GM21515 (cell line): ENCODE results near the gene CEP170B.
"Not testable (repeated sequence)": the region's sequence is repeated elsewhere in the genome, so short reads cannot be mapped to it uniquely, and the experiment has no call there.

Experiments used
- ATAC-seq: cut with Tn5 transposase; IDR thresholded peaks from one replicate; pipeline ENCODE4 v1.9.1; 2021; ENCODE audit not compliant: unreplicated experiment

The CEP170B gene

DNA sequence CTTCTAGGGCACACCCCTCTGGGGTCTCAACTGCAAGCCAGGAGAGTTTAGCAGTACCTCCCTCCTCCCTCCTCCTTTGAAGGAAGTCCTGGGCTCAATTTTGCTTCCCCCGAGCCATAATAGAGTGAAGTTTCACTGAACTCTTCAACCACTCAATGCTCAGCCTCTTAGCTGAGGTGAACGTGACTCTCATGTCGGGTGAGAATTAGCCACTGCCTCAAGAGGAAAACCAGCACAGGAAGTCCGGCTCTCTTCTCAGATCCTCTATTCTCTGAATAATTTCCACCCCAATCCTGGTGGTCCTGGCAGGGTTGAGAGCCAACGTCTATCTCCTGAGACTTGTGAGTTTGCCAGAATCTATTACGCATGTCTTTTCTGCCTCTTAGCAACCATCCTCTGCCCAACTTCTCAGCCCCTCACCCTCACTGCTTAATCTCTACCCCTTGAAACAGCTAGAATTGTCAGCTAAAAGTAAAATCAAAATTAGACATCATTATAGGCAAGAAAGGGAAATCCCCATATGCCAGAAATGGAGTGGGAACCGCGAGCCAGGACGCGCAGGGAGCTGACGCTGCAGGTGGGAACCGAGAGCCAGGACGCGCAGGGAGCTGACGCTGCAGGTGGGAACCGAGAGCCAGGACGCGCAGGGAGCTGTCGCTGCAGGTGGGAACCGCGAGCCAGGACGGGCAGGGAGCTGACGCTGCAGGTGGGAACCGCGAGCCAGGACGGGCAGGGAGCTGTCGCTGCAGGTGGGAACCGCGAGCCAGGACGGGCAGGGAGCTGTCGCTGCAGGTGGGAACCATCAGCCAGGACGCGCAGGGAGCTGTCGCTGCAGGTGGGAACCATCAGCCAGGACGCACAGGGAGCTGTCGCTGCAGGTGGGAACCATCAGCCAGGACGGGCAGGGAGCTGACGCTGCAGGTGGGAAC, 39.8 kb downstream of the CEP170B start:
- ATAC-seq: not testable (repeated sequence)

DNA sequence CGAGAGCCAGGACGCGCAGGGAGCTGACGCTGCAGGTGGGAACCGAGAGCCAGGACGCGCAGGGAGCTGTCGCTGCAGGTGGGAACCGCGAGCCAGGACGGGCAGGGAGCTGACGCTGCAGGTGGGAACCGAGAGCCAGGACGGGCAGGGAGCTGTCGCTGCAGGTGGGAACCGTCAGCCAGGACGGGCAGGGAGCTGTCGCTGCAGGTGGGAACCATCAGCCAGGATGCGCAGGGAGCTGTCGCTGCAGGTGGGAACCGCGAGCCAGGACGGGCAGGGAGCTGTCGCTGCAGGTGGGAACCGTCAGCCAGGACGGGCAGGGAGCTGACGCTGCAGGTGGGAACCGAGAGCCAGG, 40.5 kb downstream of the CEP170B start:
- not testable (repeated sequence) for ATAC-seq

DNA sequence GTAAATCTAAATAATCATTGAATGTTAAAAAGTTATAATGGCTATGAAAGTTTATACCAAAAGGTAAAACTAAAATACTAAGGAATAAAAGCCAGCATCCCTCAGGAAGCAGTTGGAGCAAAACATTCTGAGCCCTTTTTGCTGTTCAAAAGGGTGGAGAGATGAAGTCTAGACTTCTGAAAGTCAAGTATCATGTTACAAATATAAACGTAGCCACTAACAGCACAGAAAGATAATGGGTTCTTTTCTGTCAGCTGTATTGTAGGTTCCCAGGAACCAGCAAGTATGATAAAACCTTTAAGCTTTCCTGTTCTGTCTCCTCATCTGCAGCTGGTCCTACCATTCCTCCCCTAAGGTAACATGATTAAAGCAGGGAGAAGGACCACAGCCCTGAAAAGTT, 43.2 kb downstream of the CEP170B start:
- no peak for ATAC-seq

DNA sequence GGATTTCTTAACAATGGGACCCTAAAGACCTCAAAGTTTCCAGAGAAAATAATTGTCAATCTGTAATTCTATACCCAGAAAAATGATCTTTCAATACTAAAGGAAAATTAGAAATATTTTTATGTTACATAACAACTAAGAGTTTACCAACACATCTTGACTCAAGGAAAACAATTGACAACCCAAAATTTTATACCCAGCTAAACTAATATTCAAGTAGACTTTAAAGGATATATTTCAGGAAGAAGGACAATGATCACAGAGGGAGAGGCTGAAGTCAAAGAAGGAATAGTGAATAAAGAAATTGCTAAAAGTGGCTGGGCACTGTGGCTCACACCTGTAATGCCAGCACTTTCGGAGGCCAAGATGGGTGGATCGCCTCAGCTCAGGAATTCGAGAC, 47.0 kb downstream of the CEP170B start:
- ATAC-seq: no peak

DNA sequence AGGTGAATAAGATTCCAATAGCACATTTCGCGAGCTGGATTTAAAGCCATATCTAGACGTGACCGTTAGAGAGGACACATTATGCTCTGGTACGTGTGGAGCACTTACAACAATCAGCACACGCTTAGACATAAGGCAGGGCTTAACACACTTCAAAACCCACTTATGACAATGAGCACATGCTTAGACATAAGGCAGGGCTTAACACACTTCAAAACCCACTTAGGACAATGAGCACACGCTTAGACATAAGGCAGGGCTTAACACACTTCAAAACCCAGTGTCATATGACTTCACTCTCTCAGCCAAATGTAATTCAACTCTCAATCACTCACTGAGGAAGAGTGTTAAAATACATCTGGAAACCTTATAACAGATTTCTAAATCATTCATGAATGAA, 48.4 kb downstream of the CEP170B start:
- ATAC-seq: no peak

DNA sequence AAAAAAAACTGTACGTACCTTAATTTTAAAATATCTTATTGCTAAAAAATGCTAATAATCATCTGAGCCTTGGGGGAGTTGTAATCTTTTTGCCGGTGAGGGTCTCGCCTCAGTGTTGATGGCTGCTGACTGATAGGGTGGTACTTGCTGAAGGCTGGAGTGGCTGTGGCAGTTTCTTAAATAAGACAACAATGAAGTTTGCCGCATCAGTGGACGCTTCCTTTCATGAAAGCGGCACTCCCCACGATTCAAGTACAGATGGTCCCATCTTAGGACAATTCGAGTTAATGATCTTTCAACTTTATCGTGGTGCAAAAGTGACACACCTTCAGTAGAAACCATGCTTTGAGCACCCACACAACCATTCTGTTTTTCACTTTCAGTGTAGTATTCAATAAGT, 52.0 kb downstream of the CEP170B start:
- ATAC-seq: no peak

DNA sequence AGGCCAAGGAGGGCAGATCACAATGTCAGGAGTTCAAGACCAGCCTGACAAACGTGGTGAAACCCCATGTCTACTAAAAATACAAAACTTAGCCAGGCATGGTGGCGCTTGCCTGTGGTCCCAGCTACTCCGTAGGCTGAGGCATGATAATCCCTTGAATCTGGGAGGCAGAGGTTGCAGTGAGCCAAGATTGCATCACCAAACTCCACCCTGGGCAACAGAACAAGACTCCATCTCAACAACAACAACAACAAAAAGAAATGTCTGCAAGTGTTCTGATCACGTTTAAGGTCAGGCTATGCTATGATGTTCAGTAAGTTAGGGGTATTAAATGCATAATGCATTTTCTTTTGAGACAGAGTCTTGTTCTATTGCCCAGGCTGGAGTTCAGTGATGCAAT, 52.9 kb downstream of the CEP170B start:
- no peak for ATAC-seq

DNA sequence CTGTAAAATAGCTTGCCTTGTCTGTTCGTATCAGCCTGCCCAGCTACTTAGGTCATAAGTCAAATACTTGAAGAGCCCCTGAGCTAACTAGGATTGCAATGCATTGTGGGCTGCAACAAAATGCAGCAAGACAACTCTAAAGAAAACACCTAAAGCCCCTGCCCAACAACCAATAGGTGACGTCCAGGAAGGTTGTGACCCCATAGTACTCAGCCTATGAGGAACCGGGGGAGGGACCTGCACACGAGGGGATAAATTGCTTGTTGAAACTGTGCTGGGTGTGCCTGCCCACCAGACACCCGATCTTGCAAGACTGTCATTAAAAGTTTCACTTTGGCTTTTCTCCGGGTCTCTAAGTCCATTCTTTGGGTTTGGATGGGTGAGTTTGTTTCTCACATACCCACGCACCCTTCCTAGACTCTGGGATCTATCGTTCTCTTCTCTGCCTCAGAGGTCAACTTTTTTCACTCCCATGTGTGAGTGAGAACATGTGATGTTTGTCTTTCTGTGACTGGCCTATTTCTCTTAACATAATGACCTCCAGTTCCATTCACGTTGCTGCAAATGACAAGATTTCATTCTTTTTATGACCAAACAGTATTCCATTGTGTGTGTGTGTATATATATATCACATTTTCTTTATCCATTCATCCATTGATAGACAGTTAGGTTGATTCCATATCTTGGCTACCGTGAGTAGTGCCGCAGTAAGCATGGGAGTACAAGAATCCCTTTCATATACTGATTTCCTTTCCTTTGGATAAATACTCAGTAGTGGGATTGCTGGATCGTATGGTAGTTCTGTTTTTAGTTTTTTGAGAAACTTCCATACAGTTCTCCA, 54.3 kb downstream of the CEP170B start:
- not testable (repeated sequence) for ATAC-seq

DNA sequence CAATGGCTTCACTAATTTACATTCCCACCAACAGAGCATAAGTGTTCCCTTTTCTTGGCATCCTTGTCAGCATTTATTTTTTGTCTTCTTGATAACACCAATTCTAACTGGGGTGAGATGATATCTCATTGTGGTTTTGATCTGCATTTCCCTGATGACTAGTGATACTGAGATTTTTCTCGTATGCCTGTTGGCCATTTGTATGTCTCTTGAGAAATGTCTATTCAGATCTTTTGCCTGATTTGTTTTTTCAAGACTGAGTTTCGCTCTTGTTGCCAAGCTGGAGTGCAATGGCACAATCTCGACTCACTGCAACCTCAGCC, 54.9 kb downstream of the CEP170B start:
- no peak for ATAC-seq

DNA sequence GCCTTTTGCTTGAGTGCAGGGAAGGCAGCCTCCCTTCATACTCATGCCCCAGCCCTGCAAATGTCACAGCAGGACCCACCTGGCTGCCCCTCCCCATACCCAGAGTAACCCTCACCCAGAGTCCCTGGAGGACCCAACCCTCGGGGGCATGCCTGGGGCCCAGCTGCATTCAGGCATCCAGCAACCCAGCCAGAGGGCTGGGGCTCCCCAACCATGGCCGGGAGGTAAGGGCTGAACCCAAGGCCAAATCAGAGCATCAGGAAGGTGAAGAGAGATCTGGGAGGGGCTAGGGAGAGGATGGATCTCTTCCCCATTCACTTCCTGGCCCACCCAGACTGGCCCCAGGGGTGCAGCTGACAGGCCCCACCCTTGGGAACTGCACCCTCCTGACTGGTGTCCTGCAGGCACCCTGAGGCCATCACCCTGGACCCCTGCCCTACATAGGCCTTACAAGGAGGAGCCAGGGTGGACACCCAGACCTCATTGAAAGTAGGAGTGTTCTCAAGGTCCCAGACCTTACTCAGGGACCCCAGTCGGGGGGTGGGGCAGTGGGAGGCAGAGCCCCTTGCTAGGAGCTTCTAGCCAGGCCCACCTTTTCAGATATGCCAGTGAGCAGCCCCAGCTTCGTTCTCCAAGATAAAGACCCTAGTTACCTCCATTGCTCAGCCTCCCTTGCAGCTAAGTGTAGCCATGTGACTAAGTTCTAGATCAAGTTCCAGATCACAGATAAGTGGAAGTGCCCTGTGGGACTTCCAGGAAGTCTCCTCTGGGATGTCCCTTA, 58.8 kb downstream of the CEP170B start:
- ATAC-seq: no peak

DNA sequence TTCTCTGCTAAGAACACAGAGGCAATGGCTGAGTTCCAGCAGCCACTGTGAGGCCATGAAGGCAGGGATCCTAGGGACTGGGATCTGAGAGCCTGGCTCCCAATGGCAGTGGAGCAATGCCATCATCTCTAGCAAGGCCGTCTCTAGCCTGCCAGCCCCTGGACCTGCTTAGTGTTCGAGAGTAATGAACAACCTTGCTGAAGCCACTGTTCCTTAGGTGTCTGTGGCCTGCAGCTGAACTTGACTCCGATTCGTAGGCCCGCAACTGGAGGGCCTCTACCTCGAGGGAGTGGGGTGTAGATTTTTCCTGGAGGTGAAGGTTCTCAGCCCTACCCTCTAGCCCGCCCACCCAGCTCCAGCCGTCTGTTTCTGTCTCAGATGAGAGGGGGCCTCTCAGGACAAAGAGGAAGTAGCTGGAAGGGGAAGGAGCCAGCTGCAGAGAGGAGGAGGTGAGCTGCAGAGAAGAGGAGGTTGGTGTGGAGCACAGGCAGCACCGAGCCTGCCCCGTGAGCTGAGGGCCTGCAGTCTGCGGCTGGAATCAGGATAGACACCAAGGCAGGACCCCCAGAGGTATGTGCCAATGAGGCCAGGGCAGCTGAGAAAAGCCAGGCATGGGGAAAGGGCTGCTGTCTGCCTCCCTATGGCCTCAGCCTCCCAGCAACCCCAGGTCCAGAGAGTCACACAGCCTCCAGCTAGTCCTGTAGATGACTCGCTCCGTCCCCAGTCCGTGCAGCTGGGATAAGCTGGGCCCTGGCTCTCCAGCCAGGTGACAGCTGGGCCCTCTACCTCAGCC, 59.5 kb downstream of the CEP170B start, which contains the start of gene PLD4:
Gene PLD4 (plus strand): TSS at position 459 of the 793 bp plus-strand sequence. CDS start 2,262 bp downstream, outside the sequence.
- ATAC-seq: no peak

DNA sequence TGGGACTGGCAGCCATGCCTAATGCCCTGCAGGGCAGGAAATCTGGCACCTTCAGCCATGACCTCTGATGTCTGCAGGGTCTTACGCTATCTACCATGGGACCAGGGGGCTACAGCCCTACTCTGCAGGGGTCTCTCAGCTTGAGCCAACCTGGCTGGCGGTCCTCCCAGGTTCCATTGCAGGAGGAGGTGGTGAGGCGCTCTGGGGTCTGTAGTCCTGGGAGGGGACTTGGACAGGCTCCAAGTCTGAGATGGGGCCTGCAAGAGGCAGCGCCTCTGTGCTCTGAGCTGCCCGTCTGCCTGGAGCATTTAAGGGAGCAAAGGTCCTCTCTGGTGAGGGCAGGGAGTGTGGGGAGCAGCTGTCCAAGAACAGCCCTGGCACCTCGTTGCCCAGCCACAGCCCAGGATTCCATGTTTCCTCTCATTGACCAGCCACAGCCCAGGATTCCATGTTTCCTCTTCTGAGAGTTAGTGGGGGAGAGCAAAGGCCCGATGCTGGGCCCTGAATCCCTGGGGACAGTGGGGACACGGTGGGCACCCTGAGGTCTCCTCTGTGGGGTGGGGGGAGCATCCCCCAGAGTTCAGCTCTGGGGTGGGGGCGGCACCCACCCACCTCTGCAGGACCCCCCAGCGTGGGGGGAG, 60.3 kb downstream of the CEP170B start:
- no peak for ATAC-seq

DNA sequence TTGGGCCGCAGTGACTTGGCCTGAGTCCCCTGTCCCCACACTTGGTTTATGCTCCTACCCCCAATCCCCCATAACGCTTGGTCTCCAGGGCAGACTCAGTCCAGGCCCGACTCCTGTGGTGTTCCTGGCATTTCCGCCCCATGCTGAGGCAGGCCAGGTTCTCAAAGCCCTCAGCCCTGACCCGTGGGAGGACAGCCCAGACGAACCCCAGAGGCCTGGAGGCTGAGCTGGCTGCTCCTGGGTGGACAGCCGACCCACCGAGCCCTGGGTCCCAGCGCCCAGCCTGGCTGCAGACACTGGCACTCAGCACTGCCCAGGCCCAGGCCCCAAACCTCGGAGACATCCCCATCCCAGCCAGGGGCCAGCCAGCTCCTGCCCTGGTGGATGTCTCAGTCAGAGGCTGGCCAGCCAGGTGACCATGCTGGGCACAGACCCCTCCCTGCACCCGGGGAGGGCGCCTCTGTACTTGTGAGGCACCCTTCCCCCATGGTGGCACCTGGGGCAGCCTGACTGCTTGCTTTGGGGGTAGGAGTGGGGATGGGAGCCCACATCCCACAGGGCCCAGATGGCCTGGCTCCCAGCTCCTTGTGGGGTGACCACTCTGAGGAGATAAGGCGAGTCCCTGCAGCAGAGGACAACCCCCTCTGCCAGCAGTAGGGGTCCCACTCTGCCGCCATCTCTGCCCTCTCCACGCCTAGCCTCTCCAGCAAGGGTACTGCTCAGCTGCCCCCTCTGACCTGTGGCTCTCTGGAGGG, 61.0 kb downstream of the CEP170B start:
- no peak for ATAC-seq

DNA sequence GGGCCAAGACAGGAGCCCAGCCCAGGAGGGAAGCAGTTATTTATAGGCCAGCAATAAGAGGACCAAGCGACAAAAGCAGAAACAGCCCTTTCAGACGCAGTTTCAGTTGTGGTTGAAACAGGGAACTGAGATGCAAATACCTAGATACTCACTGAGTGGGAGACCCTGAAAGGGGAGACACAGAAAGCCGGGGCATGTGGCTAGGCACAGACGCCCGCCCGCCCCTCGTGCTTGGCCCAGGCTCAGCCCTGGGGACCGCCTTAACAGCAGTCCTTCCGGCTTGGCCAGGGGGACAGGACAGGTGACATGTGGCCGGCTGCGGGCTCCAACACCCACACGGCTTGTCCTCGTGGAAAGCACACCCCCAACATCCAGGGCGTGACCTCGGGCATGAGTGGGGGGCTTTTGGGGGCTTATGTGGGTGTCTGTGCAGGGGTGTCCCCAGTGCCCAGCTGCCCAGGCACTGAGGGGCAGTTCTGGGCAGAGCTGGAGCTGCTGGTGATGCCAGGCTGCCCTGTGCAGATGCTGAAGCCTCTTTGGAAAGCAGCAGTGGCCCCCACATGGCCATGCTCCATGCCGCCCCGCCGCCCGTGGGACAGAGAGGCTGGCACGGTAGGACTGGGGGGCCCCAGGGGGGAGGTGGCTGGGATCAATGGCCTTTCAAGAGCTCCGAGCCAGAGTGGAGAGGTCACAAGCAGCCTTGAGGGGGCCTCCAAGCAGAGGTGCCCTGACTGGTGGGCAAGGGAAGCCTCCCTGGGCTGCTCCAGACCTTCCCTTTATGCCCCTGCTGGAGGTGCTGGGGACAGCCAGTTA, 61.8 kb downstream of the CEP170B start:
- peak; percentile 86 for ATAC-seq

DNA sequence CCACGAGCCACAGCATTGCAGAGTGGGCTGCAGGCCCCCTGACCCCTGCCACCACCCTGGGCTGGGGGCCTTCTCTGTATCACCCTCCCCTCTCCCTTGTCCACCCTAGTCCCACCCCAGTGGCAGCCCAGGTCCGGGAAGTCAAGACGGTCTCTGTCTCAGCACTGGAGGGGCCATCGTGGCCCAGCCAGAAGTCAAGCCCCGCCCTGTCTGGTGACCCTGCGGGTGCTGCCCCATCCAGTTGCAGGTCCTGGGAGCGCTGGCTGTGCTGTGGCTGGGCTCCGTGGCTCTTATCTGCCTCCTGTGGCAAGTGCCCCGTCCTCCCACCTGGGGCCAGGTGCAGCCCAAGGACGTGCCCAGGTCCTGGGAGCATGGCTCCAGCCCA, 62.4 kb downstream of the CEP170B start:
- no peak for ATAC-seq

DNA sequence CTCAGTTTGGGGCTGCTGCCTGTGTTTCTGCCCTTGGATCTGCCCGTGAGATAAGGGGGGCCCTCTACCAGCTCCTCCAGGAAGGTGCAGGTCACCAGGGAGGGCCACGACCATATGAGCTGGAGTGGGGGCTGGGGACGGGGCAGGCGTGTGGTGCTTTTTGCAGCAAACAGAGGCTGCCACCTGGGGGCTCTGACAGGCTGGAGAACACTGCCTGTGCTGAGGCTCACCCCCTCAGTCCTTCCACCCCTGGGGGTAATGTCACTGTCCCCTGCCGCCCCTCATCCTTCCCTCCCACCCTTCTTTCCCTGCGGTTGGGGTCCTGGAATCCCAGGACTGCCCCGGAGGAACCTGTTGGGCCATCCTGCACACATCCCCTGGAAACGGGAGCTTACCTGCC, 62.8 kb downstream of the CEP170B start:
- ATAC-seq: no peak

DNA sequence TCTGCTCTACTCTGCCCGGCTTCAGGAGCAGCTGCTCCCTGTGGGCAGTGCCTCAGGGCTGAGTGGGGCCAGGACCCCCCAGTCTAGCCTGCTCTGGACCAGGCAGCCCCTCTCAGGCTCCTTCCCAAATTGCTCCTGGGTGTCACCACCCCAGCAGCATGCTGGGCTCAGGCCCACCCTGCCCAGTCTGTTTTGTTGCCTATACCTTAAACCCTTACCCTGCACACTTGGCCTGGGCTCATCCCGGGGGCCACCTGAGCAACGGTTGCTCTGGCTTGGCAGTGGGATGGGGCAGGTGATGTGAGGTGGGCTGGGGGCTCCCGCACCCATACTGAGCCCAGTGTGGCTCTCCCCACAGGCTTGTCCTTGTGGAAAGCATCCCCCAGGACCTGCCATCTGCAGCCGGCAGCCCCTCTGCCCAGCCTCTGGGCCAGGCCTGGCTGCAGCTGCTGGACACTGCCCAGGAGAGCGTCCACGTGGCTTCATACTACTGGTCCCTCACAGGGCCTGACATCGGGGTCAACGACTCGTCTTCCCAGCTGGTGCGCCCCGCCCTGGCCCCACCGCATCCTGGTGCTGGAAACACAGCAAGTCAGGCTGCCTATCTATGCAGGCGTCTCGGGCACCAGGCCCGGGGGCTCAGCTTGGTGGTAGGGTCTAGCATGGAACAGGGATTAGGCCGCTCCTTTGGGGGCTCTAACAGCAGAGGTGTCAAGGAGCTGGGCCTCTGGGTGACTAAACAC, 63.5 kb downstream of the CEP170B start:
- no peak for ATAC-seq
